HG02840 (cell line): ENCODE results near the gene TMCC1.
"Not testable (repeated sequence)": the region's sequence is repeated elsewhere in the genome, so short reads cannot be mapped to it uniquely, and the experiment has no call there.

ENCODE experiments used
- ATAC-seq: cut with Tn5 transposase; IDR thresholded peaks from one replicate; pipeline ENCODE4 v1.9.1; 2021; ENCODE audit warnings: mild to moderate bottlenecking, moderate library complexity, moderate number of reproducible peaks; ENCODE audit not compliant: unreplicated experiment, low FRiP score

TMCC1 gene

GRCh38 chr3:129893581-129894070, at the start of gene TMCC1:
Gene TMCC1 (minus strand): TSS chr3:129893711.
- peak; percentile 83 for ATAC-seq

- no peak for ATAC-seq
Measured at GRCh38 chr3:129943020-129943419, 49.5 kb upstream of the TMCC1 start.

- ATAC-seq, result no peak
Measured at GRCh38 chr3:129942296-129942695, 48.8 kb upstream of the TMCC1 start.

GRCh38 chr3:129940086-129940485, 46.6 kb upstream of the TMCC1 start:
- ATAC-seq, result no peak

GRCh38 chr3:129938140-129938930, 44.8 kb upstream of the TMCC1 start:
- ATAC-seq, result no peak

GRCh38 chr3:129937717-129938116, 44.2 kb upstream of the TMCC1 start:
- ATAC-seq, result no peak

GRCh38 chr3:129936757-129937156, 43.2 kb upstream of the TMCC1 start:
- no peak for ATAC-seq

- ATAC-seq, result no peak
Measured at GRCh38 chr3:129934234-129935123, 41.0 kb upstream of the TMCC1 start.

- ATAC-seq, result no peak
Measured at GRCh38 chr3:129933471-129933870, 40.0 kb upstream of the TMCC1 start.

GRCh38 chr3:129929383-129929782, 35.9 kb upstream of the TMCC1 start:
- ATAC-seq, result no peak

- ATAC-seq, result no peak
Measured at GRCh38 chr3:129927072-129927471, 33.6 kb upstream of the TMCC1 start.

GRCh38 chr3:129919806-129920205, 26.3 kb upstream of the TMCC1 start:
- ATAC-seq, result no peak

- no peak for ATAC-seq
Measured at GRCh38 chr3:129919357-129919756, 25.8 kb upstream of the TMCC1 start.

GRCh38 chr3:129918461-129918860, 24.9 kb upstream of the TMCC1 start:
- no peak for ATAC-seq

- no peak for ATAC-seq
Measured at GRCh38 chr3:129917423-129918007, 24.0 kb upstream of the TMCC1 start.

GRCh38 chr3:129913618-129914017, 20.1 kb upstream of the TMCC1 start:
- ATAC-seq, result no peak

GRCh38 chr3:129911261-129911861, 17.9 kb upstream of the TMCC1 start:
- no peak for ATAC-seq

- not testable (repeated sequence) for ATAC-seq
Measured at GRCh38 chr3:129909235-129909634, 15.7 kb upstream of the TMCC1 start.

GRCh38 chr3:129908417-129908816, 14.9 kb upstream of the TMCC1 start:
- ATAC-seq, result no peak

GRCh38 chr3:129901272-129901671, 7.8 kb upstream of the TMCC1 start:
- not testable (repeated sequence) for ATAC-seq

GRCh38 chr3:129897026-129897425, 3.5 kb upstream of the TMCC1 start:
- ATAC-seq, result no peak
